ENCODE data around the gene SFXN2. TPM values are rescaled to one million over a fixed set of nuclear protein-coding genes. Genes with fewer than 3 reads are reported as not detected.

The SFXN2 gene
- total and polyA plus RNA-seq, 8 donors, result 15.7 to 21.0 (median 17.9) TPM

GRCh38 chr10:102676534-102677315 lies 37.7 kb upstream of the SFXN2 start:
- no peak overlapping the region for H3K4me3 ChIP-seq
- peaks cover 54 to 73% of the 10 kb centered on the region in 2 donors for H3K4me1 ChIP-seq

GRCh38 chr10:102677331-102678067 lies 36.9 kb upstream of the SFXN2 start:
- no peaks in the 10 kb centered on the region for H3K27me3 ChIP-seq
- peak in 1 of 4 donors; percentile 4 for DNase-seq
- TF ChIP-seq, protein P1, sequence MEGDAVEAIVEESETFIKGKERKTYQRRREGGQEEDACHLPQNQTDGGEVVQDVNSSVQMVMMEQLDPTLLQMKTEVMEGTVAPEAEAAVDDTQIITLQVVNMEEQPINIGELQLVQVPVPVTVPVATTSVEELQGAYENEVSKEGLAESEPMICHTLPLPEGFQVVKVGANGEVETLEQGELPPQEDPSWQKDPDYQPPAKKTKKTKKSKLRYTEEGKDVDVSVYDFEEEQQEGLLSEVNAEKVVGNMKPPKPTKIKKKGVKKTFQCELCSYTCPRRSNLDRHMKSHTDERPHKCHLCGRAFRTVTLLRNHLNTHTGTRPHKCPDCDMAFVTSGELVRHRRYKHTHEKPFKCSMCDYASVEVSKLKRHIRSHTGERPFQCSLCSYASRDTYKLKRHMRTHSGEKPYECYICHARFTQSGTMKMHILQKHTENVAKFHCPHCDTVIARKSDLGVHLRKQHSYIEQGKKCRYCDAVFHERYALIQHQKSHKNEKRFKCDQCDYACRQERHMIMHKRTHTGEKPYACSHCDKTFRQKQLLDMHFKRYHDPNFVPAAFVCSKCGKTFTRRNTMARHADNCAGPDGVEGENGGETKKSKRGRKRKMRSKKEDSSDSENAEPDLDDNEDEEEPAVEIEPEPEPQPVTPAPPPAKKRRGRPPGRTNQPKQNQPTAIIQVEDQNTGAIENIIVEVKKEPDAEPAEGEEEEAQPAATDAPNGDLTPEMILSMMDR (IDR thresholded peaks at IDR 0.05), result no peak
- H3K9me3 ChIP-seq, result no peaks in the 10 kb centered on the region
- intact Hi-C loops (cut with DNase I), result no loop called here
- H3K4me1 ChIP-seq, result peaks cover 53 to 70% of the 10 kb centered on the region in 2 donors
- H3K4me3 ChIP-seq, result no peak overlapping the region
- H3K36me3 ChIP-seq, result no peaks in the 10 kb centered on the region
- ATAC-seq, result no peak
- H3K27ac ChIP-seq, result peak overlapping the region; percentile 82 to 94

More at GRCh38 chr10:102676534-102677315, 37.7 kb upstream of the SFXN2 start:
- TF ChIP-seq, protein P1 (IDR thresholded peaks at IDR 0.05), result no peak
- intact Hi-C loops (cut with DNase I), result no loop called here
- no peaks in the 10 kb centered on the region for H3K36me3 ChIP-seq
- peak overlapping the region; percentile 82 to 94 for H3K27ac ChIP-seq
- H3K9me3 ChIP-seq, result no peaks in the 10 kb centered on the region
- no peaks in the 10 kb centered on the region for H3K27me3 ChIP-seq
- DNase-seq, result peak in 2 of 4 donors; percentile 30 to 54
- no peak for ATAC-seq

DNA sequence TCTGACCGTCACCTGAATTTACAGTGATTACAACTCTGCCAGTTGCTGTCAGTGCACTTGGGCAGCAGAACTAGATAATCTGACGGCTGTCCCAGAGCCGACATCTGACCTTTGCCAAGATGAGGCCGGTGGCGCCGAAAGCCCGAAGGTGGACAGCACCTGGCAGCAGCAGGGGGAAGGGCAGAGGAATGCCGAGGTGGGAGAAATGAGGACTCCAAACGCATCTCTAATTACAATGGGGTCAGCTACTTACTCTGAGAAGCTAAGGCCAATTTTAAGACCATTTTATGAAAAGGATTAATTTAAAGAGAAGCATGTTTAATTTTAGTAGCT lies 36.4 kb upstream of the SFXN2 start:
- no peak for ATAC-seq

GRCh38 chr10:102678842-102679289 lies 35.6 kb upstream of the SFXN2 start:
- intact Hi-C loops (cut with DNase I), result no loop called here
- Histone ChIP-seq H3K27ac (peak overlapping the region in 1 of 2 donors; percentile 94), H3K27me3 (no peaks in the 10 kb centered on the region), H3K4me1 (peaks cover 45 to 56% of the 10 kb centered on the region in 2 donors), H3K9me3 (no peaks in the 10 kb centered on the region), H3K36me3 (no peaks in the 10 kb centered on the region), H3K4me3 (no peak overlapping the region)
- TF ChIP-seq, protein P1 (IDR thresholded peaks at IDR 0.05), result peak; percentile 48 to 67
- peak in 3 of 4 donors; percentile 69 to 94 (median 79) for DNase-seq
- peak; percentile 64 for ATAC-seq

More for the DNA sequence above, 36.4 kb upstream of the SFXN2 start:
- TF ChIP-seq, protein P1 (IDR thresholded peaks at IDR 0.05), result no peak
- H3K36me3 ChIP-seq, result no peaks in the 10 kb centered on the region
- intact Hi-C loops (cut with DNase I), result no loop called here
- H3K27me3 ChIP-seq, result no peaks in the 10 kb centered on the region
- H3K4me1 ChIP-seq, result peaks cover 50 to 64% of the 10 kb centered on the region in 2 donors
- no peaks in the 10 kb centered on the region for H3K9me3 ChIP-seq
- peak overlapping the region in 1 of 2 donors; percentile 94 for H3K27ac ChIP-seq
- no peak overlapping the region for H3K4me3 ChIP-seq
- peak in 2 of 4 donors; percentile 28 to 51 for DNase-seq

DNA sequence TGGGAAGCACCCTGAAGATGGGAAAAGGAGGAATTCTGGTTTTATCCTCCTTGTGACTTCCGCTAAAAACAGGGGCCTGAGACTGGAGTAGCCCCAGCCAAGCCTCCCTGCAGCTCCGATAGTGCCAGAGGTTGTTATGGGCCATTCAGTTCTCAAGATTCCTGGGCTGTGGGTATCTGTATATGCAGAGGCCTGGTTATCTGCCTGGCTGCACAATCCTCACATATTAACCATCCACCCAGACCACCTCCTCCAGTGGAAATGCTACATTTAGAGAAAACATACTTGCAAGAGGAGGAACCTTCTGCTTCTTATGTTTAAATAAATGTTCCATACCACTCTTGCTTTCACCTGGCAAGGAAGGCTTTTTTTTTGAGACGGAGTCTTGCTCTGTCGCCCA lies 34.8 kb upstream of the SFXN2 start:
- peaks cover 37 to 49% of the 10 kb centered on the region in 2 donors for H3K4me1 ChIP-seq
- intact Hi-C loops (cut with DNase I), result no loop called here
- peak in 1 of 4 donors; percentile 19 for DNase-seq
- H3K27me3 ChIP-seq, result no peaks in the 10 kb centered on the region
- H3K9me3 ChIP-seq, result no peaks in the 10 kb centered on the region
- ATAC-seq, result no peak
- H3K4me3 ChIP-seq, result no peak overlapping the region
- H3K36me3 ChIP-seq, result no peaks in the 10 kb centered on the region
- TF ChIP-seq, protein P1 (IDR thresholded peaks at IDR 0.05), result no peak
- H3K27ac ChIP-seq, result peak overlapping the region in 1 of 2 donors; percentile 94
